Endodermal cell (in vitro differentiated cells): Measurements from ENCODE around the gene NEO1. TPM values are rescaled to one million over a fixed set of nuclear protein-coding genes. Genes with fewer than 3 reads are reported as not detected.
A peak's percentile ranks its signal among the peaks of the same experiment; 100 is the strongest.

Experiments
- DNase-seq: peaks from one replicate; pipeline ENCODE4 v3.0.0-alpha.2; 2017
- H3K27ac ChIP-seq: 2 replicates; pipeline ENCODE4 v1.5.1; 2013; ENCODE audit warnings: mild to moderate bottlenecking, low read depth, low read length, moderate library complexity
- H3K27me3 ChIP-seq: 2 replicates; pipeline ENCODE4 v1.6.1; 2013; ENCODE audit warnings: mild to moderate bottlenecking, low read length, moderate library complexity; ENCODE audit not compliant: insufficient read depth, control insufficient read depth, poor library complexity, severe bottlenecking
- H3K36me3 ChIP-seq: 2 replicates; pipeline ENCODE4 v1.7.0; 2013; ENCODE audit warnings: mild to moderate bottlenecking, low read length, moderate library complexity; ENCODE audit not compliant: control insufficient read depth, insufficient read depth
- H3K4me1 ChIP-seq: one replicate; pipeline ENCODE4 v1.7.0; 2013; ENCODE audit warnings: low read length; ENCODE audit not compliant: control insufficient read depth, insufficient read depth
- H3K4me3 ChIP-seq: 2 replicates; pipeline ENCODE4 v1.5.1; 2013; ENCODE audit warnings: mild to moderate bottlenecking, low read length, moderate library complexity
- H3K9ac ChIP-seq: 2 replicates; pipeline ENCODE4 v1.6.1; 2013; ENCODE audit warnings: mild to moderate bottlenecking, low read length, moderate library complexity; ENCODE audit not compliant: poor library complexity, severe bottlenecking; ENCODE audit errors: extremely low read depth
- H3K9me3 ChIP-seq: 2 replicates; pipeline ENCODE4 v1.6.1; 2013; ENCODE audit warnings: mild to moderate bottlenecking, low read length, moderate library complexity; ENCODE audit not compliant: control insufficient read depth
- H3K27ac Mint-ChIP-seq: 2 replicates; pipeline ENCODE4 v1.8.0; 2020; ENCODE audit warnings: mixed read lengths
- H3K27me3 Mint-ChIP-seq: 2 replicates; pipeline ENCODE4 v1.8.0; 2021; ENCODE audit warnings: mild to moderate bottlenecking, mixed read lengths; ENCODE audit not compliant: insufficient read depth
- H3K36me3 Mint-ChIP-seq: 2 replicates; pipeline ENCODE4 v1.8.0; 2020; ENCODE audit warnings: low read depth, mixed read lengths
- H3K4me1 Mint-ChIP-seq: 2 replicates; pipeline ENCODE4 v1.8.0; 2020; ENCODE audit warnings: mixed read lengths
- H3K4me3 Mint-ChIP-seq: 2 replicates; pipeline ENCODE4 v1.8.0; 2020; ENCODE audit warnings: mild to moderate bottlenecking, moderate library complexity, mixed read lengths
- H3K9me3 Mint-ChIP-seq: 2 replicates; pipeline ENCODE4 v1.8.0; 2020; ENCODE audit warnings: mild to moderate bottlenecking, mixed read lengths
- WGBS, 2 experiments: methylation state at CpG; one replicate each; pipeline versions ENCODE4 v1.1.5 to v1.1.7; 2013; ENCODE audit warnings: missing lambda C conversion rate in 2 of 2, mixed read lengths in 1 of 2; ENCODE audit not compliant: insufficient coverage in 1 of 2, insufficient read length in 1 of 2; 5-methylcytosine and 5-hydroxymethylcytosine counted together
- total RNA-seq, 2 donors: library from RNA; stranded (reverse); fragmentation: NEBNext Ultra II Directional in 1 of 2; extraction: Animal tissue kit (Norgen Biotek cat#: 25700) in 1 of 2; gene quantifications; 2 replicates in 1 of 2; 3 replicates in 1 of 2; pipeline ENCODE4 v1.2.1, GENCODE V29; 2021
- TF ChIP-seq, protein P1 (sequence below): fragments of 200-600 bp; sonication (generic); conservative IDR thresholded peaks from 2 replicates; pipeline ENCODE4 v1.5.0; 2021; ENCODE audit warnings: antibody characterized with exemption, mild to moderate bottlenecking

Gene NEO1
- total RNA-seq, 2 donors from 2014 or later, result 132 TPM

DNA sequence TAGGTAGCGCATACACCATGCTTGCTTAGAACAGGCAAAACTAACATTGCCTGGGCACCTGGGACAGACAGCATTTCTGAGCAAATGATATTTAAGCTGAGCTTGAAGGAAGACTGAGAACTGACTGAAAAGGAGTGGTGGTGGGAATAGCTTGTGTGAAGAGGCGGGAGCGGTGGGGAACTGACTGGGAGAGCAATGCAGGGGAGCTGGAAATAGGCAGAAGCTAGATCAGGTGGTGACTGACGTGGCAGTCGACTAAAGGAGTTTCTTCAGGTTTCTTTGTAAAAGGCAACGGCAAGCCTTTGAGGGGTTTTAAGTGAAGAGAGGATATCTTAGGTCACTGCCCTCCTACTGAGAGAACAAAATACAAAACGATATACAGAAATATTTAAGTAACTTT lies 61.8 kb downstream of the NEO1 start:
- Histone ChIP-seq H3K27ac (peak overlapping the region; percentile 6), H3K9me3 (no peaks in the 10 kb centered on the region), H3K36me3 (peaks cover 7% of the 10 kb centered on the region), H3K27me3 (no peaks in the 10 kb centered on the region), H3K4me1 (peaks cover 9% of the 10 kb centered on the region), H3K9ac (peak overlapping the region; percentile 23), H3K4me3 (no peak overlapping the region)
- no peak overlapping the region for H3K4me3 Mint-ChIP-seq
- H3K27ac Mint-ChIP-seq, result peak overlapping the region; percentile 59
- no peaks in the 10 kb centered on the region for H3K27me3 Mint-ChIP-seq
- H3K4me1 Mint-ChIP-seq, result peaks cover 35% of the 10 kb centered on the region
- no peaks in the 10 kb centered on the region for H3K9me3 Mint-ChIP-seq
- peak; percentile 70 for DNase-seq
- peaks cover 9% of the 10 kb centered on the region for H3K36me3 Mint-ChIP-seq
- WGBS, 2 experiments, result 74 to 80% methylated on average over 3 to 6 of the region's 7 CpGs
- TF ChIP-seq, protein P1, sequence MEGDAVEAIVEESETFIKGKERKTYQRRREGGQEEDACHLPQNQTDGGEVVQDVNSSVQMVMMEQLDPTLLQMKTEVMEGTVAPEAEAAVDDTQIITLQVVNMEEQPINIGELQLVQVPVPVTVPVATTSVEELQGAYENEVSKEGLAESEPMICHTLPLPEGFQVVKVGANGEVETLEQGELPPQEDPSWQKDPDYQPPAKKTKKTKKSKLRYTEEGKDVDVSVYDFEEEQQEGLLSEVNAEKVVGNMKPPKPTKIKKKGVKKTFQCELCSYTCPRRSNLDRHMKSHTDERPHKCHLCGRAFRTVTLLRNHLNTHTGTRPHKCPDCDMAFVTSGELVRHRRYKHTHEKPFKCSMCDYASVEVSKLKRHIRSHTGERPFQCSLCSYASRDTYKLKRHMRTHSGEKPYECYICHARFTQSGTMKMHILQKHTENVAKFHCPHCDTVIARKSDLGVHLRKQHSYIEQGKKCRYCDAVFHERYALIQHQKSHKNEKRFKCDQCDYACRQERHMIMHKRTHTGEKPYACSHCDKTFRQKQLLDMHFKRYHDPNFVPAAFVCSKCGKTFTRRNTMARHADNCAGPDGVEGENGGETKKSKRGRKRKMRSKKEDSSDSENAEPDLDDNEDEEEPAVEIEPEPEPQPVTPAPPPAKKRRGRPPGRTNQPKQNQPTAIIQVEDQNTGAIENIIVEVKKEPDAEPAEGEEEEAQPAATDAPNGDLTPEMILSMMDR, result no peak

DNA sequence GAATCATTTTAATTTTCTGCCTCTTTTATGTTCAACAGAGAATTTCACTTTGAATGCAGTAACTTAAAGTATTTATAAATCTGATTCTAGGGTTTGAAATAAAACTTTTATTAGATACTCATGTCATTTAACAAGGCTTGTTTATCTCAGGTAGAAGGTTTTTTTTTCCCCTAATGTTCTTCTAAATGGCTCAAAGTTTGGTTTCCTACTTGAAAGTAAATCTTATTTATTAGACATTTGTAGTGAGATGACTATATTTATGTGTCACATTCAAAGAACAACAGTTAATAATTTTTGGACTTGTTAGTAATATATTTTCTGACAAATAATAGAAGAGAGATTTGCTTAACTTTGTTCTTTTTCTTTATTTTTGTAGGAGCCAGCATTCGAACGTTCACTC lies 63.9 kb downstream of the NEO1 start:
- Mint-ChIP-seq H3K27me3 (no peaks in the 10 kb centered on the region), H3K27ac (no peak overlapping the region), H3K9me3 (no peaks in the 10 kb centered on the region), H3K4me3 (no peak overlapping the region), H3K36me3 (peaks cover 15% of the 10 kb centered on the region), H3K4me1 (peaks cover 20% of the 10 kb centered on the region)
- Histone ChIP-seq H3K27me3 (no peaks in the 10 kb centered on the region), H3K4me1 (peaks cover 9% of the 10 kb centered on the region), H3K9me3 (no peaks in the 10 kb centered on the region), H3K9ac (no peak overlapping the region), H3K36me3 (peaks cover 7% of the 10 kb centered on the region), H3K4me3 (no peak overlapping the region), H3K27ac (no peak overlapping the region)
- 100% methylated on average over 2 of the region's 2 CpGs for WGBS, 2 experiments
- no peak for DNase-seq
- TF ChIP-seq, protein P1, result no peak

DNA sequence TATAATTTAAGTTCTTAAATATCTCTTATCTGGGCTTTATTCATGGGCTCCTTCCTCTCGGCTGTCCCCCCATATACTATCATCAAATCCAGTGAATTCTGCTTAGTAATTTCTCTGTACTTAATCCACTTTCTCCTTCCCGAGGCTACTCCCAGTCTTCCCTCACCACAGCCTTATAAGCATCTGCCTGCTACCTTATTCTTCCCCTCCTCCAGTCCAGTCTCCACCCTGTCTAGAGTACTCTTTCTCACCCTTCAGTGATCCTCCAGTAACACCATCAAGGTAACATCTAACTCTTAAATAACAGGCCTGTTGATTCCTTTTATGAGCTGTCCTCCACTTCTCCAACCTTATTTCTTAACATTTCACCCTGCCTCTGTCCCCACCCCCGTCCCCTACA lies 65.8 kb downstream of the NEO1 start:
- H3K27ac Mint-ChIP-seq, result peak overlapping the region; percentile 3
- WGBS, 2 experiments, result 92 to 100% methylated on average over 2 to 3 of the region's 3 CpGs
- H3K36me3 ChIP-seq, result peaks cover 12% of the 10 kb centered on the region

More for the DNA sequence above, 65.8 kb downstream of the NEO1 start:
- Mint-ChIP-seq H3K36me3 (peaks cover 23% of the 10 kb centered on the region), H3K4me1 (peaks cover 20% of the 10 kb centered on the region), H3K4me3 (no peak overlapping the region), H3K27me3 (no peaks in the 10 kb centered on the region), H3K9me3 (no peaks in the 10 kb centered on the region)
- no peak for DNase-seq
- peaks cover 9% of the 10 kb centered on the region for H3K4me1 ChIP-seq
- TF ChIP-seq, protein P1, result no peak
- H3K4me3 ChIP-seq, result peak overlapping the region; percentile 25
- no peak overlapping the region for H3K9ac ChIP-seq
- H3K9me3 ChIP-seq, result no peaks in the 10 kb centered on the region
- H3K27ac ChIP-seq, result no peak overlapping the region
- no peaks in the 10 kb centered on the region for H3K27me3 ChIP-seq
